Omental fat pad (tissue), 4 donors: ENCODE data around the gene KRT84. TPM values are rescaled to one million over a fixed set of nuclear protein-coding genes. Genes with fewer than 3 reads are reported as not detected.
"Not testable (repeated sequence)": the region's sequence is repeated elsewhere in the genome, so short reads cannot be mapped to it uniquely, and the experiment has no call there.

Source experiments
- ATAC-seq: fragments of 150-250 bp; one replicate; pipeline ENCODE4 v1.9.1; 2016; ENCODE audit warnings: mild to moderate bottlenecking, moderate library complexity; ENCODE audit not compliant: low FRiP score
- DNase-seq: peaks from one replicate; pipeline ENCODE4 v3.0.0-alpha.2; 2019; ENCODE audit warnings: low spot score
- CTCF ChIP-seq, 3 donors: fragments of 450-650 bp; IDR thresholded peaks; one replicate each; pipeline ENCODE4 v1.5.1; 2016 to 2017; ENCODE audit warnings: antibody characterized with exemption in 3 of 3, mild to moderate bottlenecking in 3 of 3, moderate library complexity in 2 of 3
- total RNA-seq, 4 donors: library from RNA; depleted of rRNA; stranded (reverse); fragments of >200 nt; gene quantifications; one replicate each; pipeline ENCODE4 v1.1.0, GENCODE V29; 2016

The KRT84 gene
- total RNA-seq, 4 donors from 2014 or later = not detected

GRCh38 chr12:52417740-52418139 is 32.3 kb upstream of the KRT84 start:
- ATAC-seq = no peak
- TF ChIP-seq CTCF (IDR thresholded peaks at IDR 0.05) = no peak
- no peak for DNase-seq

- no peak for TF ChIP-seq CTCF (IDR thresholded peaks at IDR 0.05)
- ATAC-seq (peak; percentile 29), DNase-seq (no peak)
These were observed 31.3 kb upstream of the KRT84 start for GRCh38 chr12:52416795-52417194.

GRCh38 chr12:52415870-52416750 is 30.7 kb upstream of the KRT84 start:
- no peak for DNase-seq
- no peak for TF ChIP-seq CTCF (IDR thresholded peaks at IDR 0.05)
- ATAC-seq = peak; percentile 87

DNA sequence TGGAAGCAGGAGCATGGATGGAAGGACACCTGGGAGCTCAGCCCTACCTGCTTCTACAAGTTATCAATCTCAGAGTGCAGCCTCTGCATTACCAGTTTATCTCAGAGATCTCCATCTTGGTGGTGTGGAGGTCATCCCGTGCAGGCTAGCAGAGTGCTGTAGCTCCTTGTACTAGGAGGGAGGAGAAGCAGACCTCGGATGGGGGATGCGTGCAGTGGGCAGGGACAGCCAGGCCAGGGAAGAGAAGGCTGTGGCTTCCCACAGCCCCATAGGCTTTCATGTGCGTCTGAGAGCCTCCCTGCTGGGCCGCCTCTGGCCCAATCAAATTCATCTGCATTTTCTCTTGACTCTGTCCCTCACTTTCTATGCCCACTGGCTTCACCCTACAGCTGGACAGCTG is 29.5 kb upstream of the KRT84 start:
- no peak for TF ChIP-seq CTCF (IDR thresholded peaks at IDR 0.05)
- ATAC-seq = no peak
- DNase-seq = no peak

- DNase-seq = no peak
- no peak for ATAC-seq
- no peak for TF ChIP-seq CTCF (IDR thresholded peaks at IDR 0.05)
These were observed 28.4 kb upstream of the KRT84 start for GRCh38 chr12:52413782-52414345.

- TF ChIP-seq CTCF (IDR thresholded peaks at IDR 0.05) = no peak
- no peak for ATAC-seq
- DNase-seq = no peak
These were observed 27.8 kb upstream of the KRT84 start for GRCh38 chr12:52413202-52413601.

DNA sequence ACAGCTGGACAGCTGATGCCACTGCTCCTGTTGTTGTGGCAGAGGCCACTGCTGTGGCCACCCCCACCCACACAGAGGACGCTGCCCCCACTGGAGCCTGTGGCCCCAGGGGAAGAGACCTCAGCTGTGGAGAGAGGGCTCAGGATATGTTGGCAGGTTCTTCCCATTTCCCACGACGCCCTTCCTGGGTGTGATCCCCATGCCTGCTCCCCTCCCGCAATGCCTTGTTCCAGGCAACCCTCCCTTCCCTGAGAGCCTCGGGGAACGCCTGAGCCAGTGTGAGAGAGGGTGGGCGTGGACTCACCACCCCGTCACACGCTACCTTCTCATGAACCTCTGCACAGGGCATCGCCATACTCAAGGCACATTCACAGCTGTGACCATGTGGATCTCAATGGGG is 26.4 kb upstream of the KRT84 start:
- DNase-seq = no peak

GRCh38 chr12:52410589-52411248 is 25.3 kb upstream of the KRT84 start:
- not testable (repeated sequence) for DNase-seq

More for the DNA sequence above, 26.4 kb upstream of the KRT84 start:
- ATAC-seq = no peak
- TF ChIP-seq CTCF (IDR thresholded peaks at IDR 0.05) = no peak

More at GRCh38 chr12:52410589-52411248, 25.3 kb upstream of the KRT84 start:
- ATAC-seq = not testable (repeated sequence)
